Panc1 (cell line): ENCODE measurements around the gene MFSD6L.

Experiments
- CTCF ChIP-seq: fragments of 450-650 bp; IDR thresholded peaks from 2 replicates; pipeline ENCODE4 v1.5.1; 2017; ENCODE audit warnings: mild to moderate bottlenecking
- POLR2AphosphoS5 ChIP-seq: IDR thresholded peaks from 2 replicates; pipeline ENCODE4 v1.6.1; 2012; ENCODE audit warnings: mild to moderate bottlenecking, low read depth, low read length, moderate library complexity
- REST ChIP-seq, 2 experiments: IDR thresholded peaks; 2 replicates each; pipeline ENCODE4 v1.6.1; 2011 to 2012; ENCODE audit warnings: low read depth in 2 of 2, control low read depth in 1 of 2, low read length in 1 of 2, mild to moderate bottlenecking in 1 of 2, moderate library complexity in 1 of 2; ENCODE audit not compliant: insufficient read depth in 1 of 2
- SIN3A ChIP-seq: IDR thresholded peaks from 2 replicates; pipeline ENCODE4 v1.6.1; 2012; ENCODE audit warnings: low read depth, mild to moderate bottlenecking, low read length, moderate library complexity, borderline replicate concordance; ENCODE audit not compliant: insufficient read depth
- TCF7L2 ChIP-seq: IDR thresholded peaks from 2 replicates; pipeline ENCODE4 v1.6.1; 2011; ENCODE audit warnings: mild to moderate bottlenecking, low read depth, low read length, inconsistent platforms

GRCh38 chr17:8755590-8756255 is 43.4 kb downstream of the MFSD6L start:
- no peak for TF ChIP-seq POLR2AphosphoS5
- TF ChIP-seq CTCF, result no peak
- TF ChIP-seq SIN3A, result no peak
- no peak for TF ChIP-seq REST (IDR thresholded peaks at IDR 0.05; ENCODE audit: insufficient read depth in 1 of 2, low read depth in 2 of 2, low read length in 1 of 2)
- TF ChIP-seq TCF7L2, result no peak
